ENCODE results near the gene RAB9A.
"Not testable (repeated sequence)": the region's sequence is repeated elsewhere in the genome, so short reads cannot be mapped to it uniquely, and the experiment has no call there.

RAB9A gene

GRCh38 chrX:13669246-13669737 lies 19.6 kb upstream of the RAB9A start:
- in situ Hi-C loops (cut with HindIII; ENCODE audit: low sequenced_read_pairs): no loop called here

GRCh38 chrX:13669755-13670154 lies 19.2 kb upstream of the RAB9A start:
- in situ Hi-C loops (cut with HindIII; ENCODE audit: low sequenced_read_pairs): not testable (repeated sequence)

- in situ Hi-C loops (cut with HindIII; ENCODE audit: low sequenced_read_pairs): no loop called here
Observed at GRCh38 chrX:13670197-13670596, 18.7 kb upstream of the RAB9A start.

GRCh38 chrX:13673016-13673415 lies 15.9 kb upstream of the RAB9A start:
- in situ Hi-C loops (cut with HindIII; ENCODE audit: low sequenced_read_pairs): no loop called here

- in situ Hi-C loops (cut with HindIII; ENCODE audit: low sequenced_read_pairs): no loop called here
Observed at GRCh38 chrX:13676885-13677284, 12.0 kb upstream of the RAB9A start.

- in situ Hi-C loops (cut with HindIII; ENCODE audit: low sequenced_read_pairs): not testable (repeated sequence)
Observed at GRCh38 chrX:13679700-13680099, 9.2 kb upstream of the RAB9A start.

GRCh38 chrX:13681595-13681994 lies 7.3 kb upstream of the RAB9A start:
- in situ Hi-C loops (cut with HindIII; ENCODE audit: low sequenced_read_pairs): no loop called here

GRCh38 chrX:13684361-13684760 lies 4.6 kb upstream of the RAB9A start:
- in situ Hi-C loops (cut with HindIII; ENCODE audit: low sequenced_read_pairs): no loop called here

- in situ Hi-C loops (cut with HindIII; ENCODE audit: low sequenced_read_pairs): no loop called here
Observed at GRCh38 chrX:13685126-13685763, 3.7 kb upstream of the RAB9A start.

- in situ Hi-C loops (cut with HindIII; ENCODE audit: low sequenced_read_pairs): no loop called here
Observed at GRCh38 chrX:13687203-13687602, 1.7 kb upstream of the RAB9A start.

GRCh38 chrX:13688384-13688957 lies 457 bp upstream of the RAB9A start:
- in situ Hi-C loops (cut with HindIII; ENCODE audit: low sequenced_read_pairs): no loop called here

GRCh38 chrX:13689741-13690211 lies 848 bp downstream of the RAB9A start:
- in situ Hi-C loops (cut with HindIII; ENCODE audit: low sequenced_read_pairs): no loop called here

- in situ Hi-C loops (cut with HindIII; ENCODE audit: low sequenced_read_pairs): no loop called here
Observed at GRCh38 chrX:13690836-13691235, 1.9 kb downstream of the RAB9A start.

- in situ Hi-C loops (cut with HindIII; ENCODE audit: low sequenced_read_pairs): no loop called here
Observed at GRCh38 chrX:13691841-13692371, 3.0 kb downstream of the RAB9A start.

- in situ Hi-C loops (cut with HindIII; ENCODE audit: low sequenced_read_pairs): no loop called here
Observed at GRCh38 chrX:13692771-13693231, 3.9 kb downstream of the RAB9A start.

GRCh38 chrX:13693341-13693961 lies 4.5 kb downstream of the RAB9A start:
- in situ Hi-C loops (cut with HindIII; ENCODE audit: low sequenced_read_pairs): no loop called here

- in situ Hi-C loops (cut with HindIII; ENCODE audit: low sequenced_read_pairs): no loop called here
Observed at GRCh38 chrX:13694359-13694758, 5.4 kb downstream of the RAB9A start.

GRCh38 chrX:13694983-13695382 lies 6.1 kb downstream of the RAB9A start:
- in situ Hi-C loops (cut with HindIII; ENCODE audit: low sequenced_read_pairs): no loop called here

GRCh38 chrX:13695601-13696115 lies 6.7 kb downstream of the RAB9A start:
- in situ Hi-C loops (cut with HindIII; ENCODE audit: low sequenced_read_pairs): no loop called here

GRCh38 chrX:13697455-13697854 lies 8.5 kb downstream of the RAB9A start:
- in situ Hi-C loops (cut with HindIII; ENCODE audit: low sequenced_read_pairs): no loop called here

- in situ Hi-C loops (cut with HindIII; ENCODE audit: low sequenced_read_pairs): no loop called here
Observed at GRCh38 chrX:13697976-13698375, 9.0 kb downstream of the RAB9A start.

GRCh38 chrX:13698432-13698831 lies 9.5 kb downstream of the RAB9A start:
- in situ Hi-C loops (cut with HindIII; ENCODE audit: low sequenced_read_pairs): no loop called here

Measured in DLD1 (cell line).